ENCODE data around the gene RBM39.

RBM39 gene

GRCh38 chr20:35665949-35666288, 76.1 kb downstream of the RBM39 start:
- DNase-seq = no peak

DNA sequence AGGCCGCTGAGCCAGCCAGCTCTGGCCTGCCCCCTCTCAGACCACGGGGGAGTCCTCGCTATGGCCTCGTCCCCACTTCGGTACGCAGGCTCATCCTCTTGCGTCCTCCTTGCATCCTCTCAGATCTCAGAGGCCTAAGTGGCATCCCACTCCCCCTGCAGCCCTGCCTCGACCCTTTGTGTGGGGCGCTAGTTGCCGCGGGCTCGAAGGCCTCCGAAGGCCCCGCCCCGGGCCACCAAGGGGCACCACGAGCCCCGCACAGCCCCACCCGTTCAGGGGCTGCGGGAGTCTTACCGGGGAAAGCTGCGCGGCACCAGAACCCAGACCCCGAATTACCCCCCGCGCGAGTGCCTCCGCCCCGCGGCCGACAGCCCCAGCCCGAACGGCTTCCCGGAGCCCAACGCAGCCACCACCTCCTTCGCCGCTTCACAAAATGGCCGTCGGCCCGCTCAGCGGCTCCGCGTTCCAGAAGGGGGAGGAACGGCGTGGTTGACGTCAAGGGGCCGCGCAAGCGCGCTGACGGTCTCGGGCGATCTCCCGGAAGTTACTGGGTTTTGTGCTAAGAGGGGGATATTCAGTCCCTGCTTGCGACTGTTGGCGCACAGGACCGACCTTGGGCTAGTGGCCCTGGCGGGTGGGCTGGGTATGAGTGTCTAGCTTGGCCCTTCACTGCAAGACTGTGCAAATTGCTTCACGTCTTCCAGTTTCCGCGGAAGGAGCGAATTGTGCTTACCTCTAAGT, 77.4 kb downstream of the RBM39 start, which contains the start of the genes CPNE1 and RBM12:
Gene CPNE1, minus strand, starts transcription at position 435 of the 741 bp plus-strand sequence. CDS start 31,977 bp downstream, outside the sequence.
Gene RBM12, minus strand, starts transcription at position 435 of the 741 bp plus-strand sequence. CDS start 9,578 bp downstream, outside the sequence.
- DNase-seq = peak; percentile 83 to 90 (median 87)

DNA sequence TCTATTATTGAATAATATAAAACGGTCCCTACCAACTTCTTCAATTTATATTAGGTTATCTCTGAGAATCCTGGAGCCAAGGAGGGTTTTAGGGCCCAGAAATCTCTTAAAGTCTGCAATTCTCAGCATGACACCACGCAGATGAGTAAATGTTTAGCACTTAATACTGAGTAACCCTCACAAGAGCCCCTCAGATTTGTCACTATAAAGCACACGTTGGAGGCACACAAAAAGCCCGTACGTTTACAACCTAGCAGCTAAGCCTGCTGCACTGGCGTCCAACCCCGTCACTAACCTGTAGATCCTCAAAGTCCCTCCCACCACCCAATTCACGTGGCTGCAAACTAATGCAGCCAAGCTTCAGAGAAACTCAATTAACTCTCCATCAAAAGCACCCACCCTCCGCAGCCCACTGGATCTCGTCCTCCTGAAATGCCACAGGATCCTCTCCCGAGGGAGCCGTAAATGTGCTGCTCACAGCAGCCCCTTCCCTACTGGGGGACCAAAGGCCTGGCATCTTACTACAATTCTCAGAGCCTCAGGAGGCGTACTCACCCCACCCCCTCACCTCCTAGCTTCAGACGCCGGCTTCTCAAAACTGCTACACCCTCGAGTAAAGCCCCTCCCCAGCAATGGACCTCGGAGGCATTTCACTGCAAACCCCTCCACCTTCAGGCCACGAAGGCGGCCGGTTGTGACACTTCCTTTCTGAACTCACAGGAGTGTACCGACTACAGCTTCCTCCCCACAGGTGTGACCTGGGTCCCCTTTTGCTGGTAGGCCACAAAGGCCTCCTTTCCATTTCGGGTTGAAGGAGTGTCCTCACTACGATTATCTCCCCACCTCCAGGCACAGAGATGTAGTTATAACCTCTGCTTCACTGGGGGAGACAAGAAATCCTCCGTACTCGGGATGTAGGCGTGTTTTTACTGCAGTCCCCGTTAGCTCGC, 78.3 kb downstream of the RBM39 start:
- peak; percentile 50 to 64 (median 52) for DNase-seq

DNA sequence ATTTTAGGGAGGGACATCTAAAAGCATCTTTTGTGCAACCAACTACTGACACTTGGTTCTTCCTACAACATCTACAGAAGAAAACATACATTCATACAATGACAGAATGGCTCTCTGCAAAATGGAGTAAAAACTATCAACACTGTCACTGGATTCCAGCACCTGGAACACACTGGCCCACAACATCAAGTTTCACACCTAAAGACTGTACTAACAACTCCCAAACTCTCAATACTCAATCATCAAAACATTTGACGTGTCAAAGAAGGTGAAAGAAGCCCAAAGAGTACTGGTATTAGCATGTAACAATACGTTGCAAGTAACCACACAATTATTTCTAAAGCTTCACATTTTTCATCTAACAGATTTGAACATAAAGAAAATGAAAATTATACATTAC, 79.5 kb downstream of the RBM39 start:
- DNase-seq = no peak

- DNase-seq = no peak
These were observed 80.2 kb downstream of the RBM39 start for GRCh38 chr20:35661908-35662307.

DNA sequence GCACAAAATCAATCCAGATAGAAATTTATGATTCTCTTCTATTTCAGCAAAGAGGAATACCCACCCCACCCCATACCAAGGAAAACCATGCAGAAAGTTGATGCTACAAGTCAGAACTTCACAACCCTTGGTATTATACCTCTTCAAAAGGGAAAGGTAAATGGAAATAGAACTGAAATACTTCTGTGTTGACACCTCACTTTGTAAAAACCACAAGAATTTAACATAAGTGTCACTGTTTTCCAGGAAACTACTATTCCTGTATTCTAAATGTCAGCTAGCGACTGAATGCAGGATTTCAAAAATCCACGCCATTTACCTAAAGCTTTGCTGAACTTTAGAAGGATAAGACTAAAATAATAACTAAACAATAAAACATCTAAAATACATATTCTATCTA, 81.0 kb downstream of the RBM39 start:
- no peak for DNase-seq

- DNase-seq = no peak
These were observed 81.7 kb downstream of the RBM39 start for GRCh38 chr20:35660122-35660937.

GRCh38 chr20:35657271-35657670, 84.8 kb downstream of the RBM39 start:
- no peak for DNase-seq

DNA sequence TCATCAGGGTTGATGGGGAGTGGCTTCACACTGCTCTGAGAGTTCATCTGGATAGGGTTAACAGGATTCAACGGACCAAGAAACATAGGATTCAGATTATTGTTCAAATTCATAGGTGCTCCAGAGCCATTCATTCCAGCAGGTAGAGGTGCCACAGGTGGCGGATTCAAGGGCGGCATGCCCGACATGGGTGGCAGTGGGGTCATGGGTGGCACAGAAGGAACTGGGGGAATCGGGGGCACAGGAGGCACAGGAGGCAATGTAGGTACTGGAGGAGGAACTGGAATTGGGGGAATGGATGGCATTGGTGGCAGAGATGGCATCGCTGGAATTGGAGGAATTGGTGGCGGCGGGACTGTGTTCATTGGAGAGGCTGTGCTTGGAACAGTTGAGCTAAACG, 87.6 kb downstream of the RBM39 start:
- DNase-seq = no peak

DNA sequence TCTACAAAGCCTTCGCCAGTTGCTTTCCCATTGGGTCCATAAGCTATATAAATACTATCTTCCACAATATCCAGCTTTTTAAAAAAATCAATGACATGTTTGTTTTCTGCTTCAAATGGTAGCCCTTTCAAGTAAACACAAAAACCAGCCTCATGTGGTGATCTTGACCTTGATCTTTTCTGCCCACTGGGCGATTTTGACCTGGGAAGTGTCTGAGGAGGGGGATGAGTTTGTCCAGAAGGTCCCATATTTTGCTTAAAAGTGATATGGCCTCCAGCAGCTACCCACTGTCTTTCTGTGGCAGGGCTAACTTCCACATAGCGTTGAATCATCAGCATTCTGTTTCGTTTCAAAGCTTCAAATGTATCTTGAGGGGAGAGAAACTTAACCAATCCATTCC, 88.2 kb downstream of the RBM39 start:
- no peak for DNase-seq

Measured in activated naive CD4-positive, alpha-beta T cell (primary cell).